ENCODE results near the gene TMEM256. TPM values are rescaled to one million over a fixed set of nuclear protein-coding genes. Genes with fewer than 3 reads are reported as not detected.

Gene TMEM256
- total RNA-seq, 1 experiment from 2014 or later: 57.6 TPM

DNA sequence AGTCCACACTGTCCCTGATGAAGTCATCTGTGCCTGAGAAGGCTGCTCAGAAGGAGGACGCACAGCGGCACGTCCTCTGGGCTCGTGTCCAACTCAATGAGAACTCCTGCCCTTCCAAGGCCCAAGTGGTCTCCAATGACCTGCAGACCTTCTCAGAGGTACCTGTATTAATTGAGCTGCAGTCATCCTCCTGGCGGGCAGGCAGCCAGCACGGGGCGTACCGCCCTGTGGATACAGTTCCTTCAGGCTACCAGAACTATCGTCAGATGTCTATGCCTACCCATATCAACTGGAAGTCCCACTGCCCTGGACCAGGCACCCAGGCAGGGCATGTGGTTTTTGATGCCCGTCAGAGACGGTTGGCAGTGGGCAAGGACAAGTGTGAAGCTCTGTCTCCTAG is 28.4 kb upstream of the TMEM256 start:
- ChIA-PET CTCF (no interaction called here), POLR2A (ENCODE audit: low non-redundant PET) (no interaction called here)
- intact Hi-C loops (cut with micrococcal nuclease; ENCODE audit: unreplicated experiment): no loop called here

GRCh38 chr17:7431231-7431630 is 27.3 kb upstream of the TMEM256 start:
- CTCF ChIA-PET: interaction anchor here (1.0 kb wide), 1 partner anchor 129 kb away, joined by 5 read pairs; no protein-coding TSS in a partner anchor
- no TSS peak for BruUV-seq (replicated peaks)

More for the DNA sequence above, 28.4 kb upstream of the TMEM256 start:
- no TSS peak for BruUV-seq (replicated peaks)
- H3K4me3 ChIP-seq (ENCODE audit: low read depth, low read length, poor library complexity, severe bottlenecking): no peak overlapping the region
- TF ChIP-seq, protein P1, sequence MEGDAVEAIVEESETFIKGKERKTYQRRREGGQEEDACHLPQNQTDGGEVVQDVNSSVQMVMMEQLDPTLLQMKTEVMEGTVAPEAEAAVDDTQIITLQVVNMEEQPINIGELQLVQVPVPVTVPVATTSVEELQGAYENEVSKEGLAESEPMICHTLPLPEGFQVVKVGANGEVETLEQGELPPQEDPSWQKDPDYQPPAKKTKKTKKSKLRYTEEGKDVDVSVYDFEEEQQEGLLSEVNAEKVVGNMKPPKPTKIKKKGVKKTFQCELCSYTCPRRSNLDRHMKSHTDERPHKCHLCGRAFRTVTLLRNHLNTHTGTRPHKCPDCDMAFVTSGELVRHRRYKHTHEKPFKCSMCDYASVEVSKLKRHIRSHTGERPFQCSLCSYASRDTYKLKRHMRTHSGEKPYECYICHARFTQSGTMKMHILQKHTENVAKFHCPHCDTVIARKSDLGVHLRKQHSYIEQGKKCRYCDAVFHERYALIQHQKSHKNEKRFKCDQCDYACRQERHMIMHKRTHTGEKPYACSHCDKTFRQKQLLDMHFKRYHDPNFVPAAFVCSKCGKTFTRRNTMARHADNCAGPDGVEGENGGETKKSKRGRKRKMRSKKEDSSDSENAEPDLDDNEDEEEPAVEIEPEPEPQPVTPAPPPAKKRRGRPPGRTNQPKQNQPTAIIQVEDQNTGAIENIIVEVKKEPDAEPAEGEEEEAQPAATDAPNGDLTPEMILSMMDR (conservative IDR thresholded peaks at IDR 0.05; ENCODE audit: low read depth, low read length): no peak
- no peak for TF ChIP-seq EZH2 (IDR thresholded peaks at IDR 0.05; ENCODE audit: borderline replicate concordance, low read depth, low read length, poor library complexity, severe bottlenecking)
- H3K9me3 ChIP-seq (ENCODE audit: low read depth, low read length, poor library complexity, severe bottlenecking): no peaks in the 10 kb centered on the region
- H3K4me1 ChIP-seq (ENCODE audit: insufficient read depth, low read length, poor library complexity, severe bottlenecking): peaks cover 14% of the 10 kb centered on the region
- no peaks in the 10 kb centered on the region for H3K27me3 ChIP-seq (replicated peaks; ENCODE audit: insufficient read depth, low read depth, low read length, poor library complexity)
- no peaks in the 10 kb centered on the region for H3K36me3 ChIP-seq (ENCODE audit: insufficient read depth, low read length, poor library complexity, severe bottlenecking)
- DNase-seq (ENCODE audit: low spot score): no peak
- H3K27ac ChIP-seq (ENCODE audit: low read depth, low read length, poor library complexity, severe bottlenecking): no peak overlapping the region

DNA sequence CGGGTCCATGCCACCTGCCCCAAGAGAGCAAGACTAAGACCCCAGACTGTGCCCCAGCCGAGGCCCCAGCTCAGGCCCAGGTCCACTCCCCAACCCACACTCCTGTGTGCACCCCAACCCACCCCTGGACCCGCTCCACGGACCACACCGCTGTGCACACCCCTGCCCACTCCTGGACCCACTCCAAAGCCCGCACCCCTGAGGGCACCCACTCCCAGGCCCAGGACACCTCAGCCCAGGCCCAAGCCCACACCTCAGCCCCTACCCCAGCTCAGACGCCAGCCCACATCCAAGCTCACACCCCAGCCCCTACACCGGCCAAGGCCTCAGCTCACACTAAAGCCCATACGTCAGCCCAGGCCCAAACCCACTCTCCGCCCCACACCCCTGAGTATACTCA is 25.8 kb upstream of the TMEM256 start:
- Histone ChIP-seq H3K4me1 (ENCODE audit: insufficient read depth, low read length, poor library complexity, severe bottlenecking) (no peaks in the 10 kb centered on the region), H3K9me3 (ENCODE audit: low read depth, low read length, poor library complexity, severe bottlenecking) (no peaks in the 10 kb centered on the region), H3K4me3 (ENCODE audit: low read depth, low read length, poor library complexity, severe bottlenecking) (no peak overlapping the region), H3K27ac (ENCODE audit: low read depth, low read length, poor library complexity, severe bottlenecking) (no peak overlapping the region), H3K36me3 (ENCODE audit: insufficient read depth, low read length, poor library complexity, severe bottlenecking) (no peaks in the 10 kb centered on the region), H3K27me3 (replicated peaks; ENCODE audit: insufficient read depth, low read depth, low read length, poor library complexity) (no peaks in the 10 kb centered on the region)
- BruUV-seq (replicated peaks): no TSS peak
- POLR2A ChIA-PET (ENCODE audit: low non-redundant PET): no interaction called here
- intact Hi-C loops (cut with micrococcal nuclease; ENCODE audit: unreplicated experiment): no loop called here
- CTCF ChIA-PET: no interaction called here
- no peak for DNase-seq (ENCODE audit: low spot score)
- TF ChIP-seq, protein P1 (conservative IDR thresholded peaks at IDR 0.05; ENCODE audit: low read depth, low read length): no peak
- TF ChIP-seq EZH2 (IDR thresholded peaks at IDR 0.05; ENCODE audit: borderline replicate concordance, low read depth, low read length, poor library complexity, severe bottlenecking): no peak

More at GRCh38 chr17:7431231-7431630, 27.3 kb upstream of the TMEM256 start:
- intact Hi-C loops (cut with micrococcal nuclease; ENCODE audit: unreplicated experiment): no loop called here
- DNase-seq (ENCODE audit: low spot score): no peak
- TF ChIP-seq, protein P1 (conservative IDR thresholded peaks at IDR 0.05; ENCODE audit: low read depth, low read length): no peak
- no peak for TF ChIP-seq EZH2 (IDR thresholded peaks at IDR 0.05; ENCODE audit: borderline replicate concordance, low read depth, low read length, poor library complexity, severe bottlenecking)
- H3K27me3 ChIP-seq (replicated peaks; ENCODE audit: insufficient read depth, low read depth, low read length, poor library complexity): no peaks in the 10 kb centered on the region
- POLR2A ChIA-PET (ENCODE audit: low non-redundant PET): no interaction called here
- H3K36me3 ChIP-seq (ENCODE audit: insufficient read depth, low read length, poor library complexity, severe bottlenecking): no peaks in the 10 kb centered on the region
- H3K27ac ChIP-seq (ENCODE audit: low read depth, low read length, poor library complexity, severe bottlenecking): no peak overlapping the region
- H3K4me1 ChIP-seq (ENCODE audit: insufficient read depth, low read length, poor library complexity, severe bottlenecking): peaks cover 8% of the 10 kb centered on the region
- no peaks in the 10 kb centered on the region for H3K9me3 ChIP-seq (ENCODE audit: low read depth, low read length, poor library complexity, severe bottlenecking)
- no peak overlapping the region for H3K4me3 ChIP-seq (ENCODE audit: low read depth, low read length, poor library complexity, severe bottlenecking)

Data from A673 (cell line).